Activated B cell treated with CpG ODN at 0.5 μM for 24 hours (primary cell): ENCODE data around the gene USP24. TPM values are rescaled to one million over a fixed set of nuclear protein-coding genes. Genes with fewer than 3 reads are reported as not detected.

ENCODE experiments used
- ATAC-seq: fragments of 200-7000 bp; cut with Tn5 transposase; one replicate; pipeline ENCODE4 v1.10.0; 2021; ENCODE audit warnings: low read depth, mild to moderate bottlenecking, moderate library complexity
- CTCF ChIA-PET: fragments of 350-600 bp; sonication (Branson Sonifier 250); formaldehyde crosslinking; loops from one replicate; lab custom pipeline; 2021; ENCODE audit warnings: antibody characterized with exemption; lab: Charles Lee
- POLR2A ChIA-PET: fragments of 350-600 bp; sonication (Branson Sonifier 250); formaldehyde crosslinking; loops from one replicate; lab custom pipeline; 2021; ENCODE audit warnings: antibody characterized with exemption; lab: Charles Lee
- DNase-seq: peaks from one replicate; pipeline ENCODE4 v3.0.0; 2022
- H3K27ac Mint-ChIP-seq: one replicate; pipeline ENCODE4 v1.8.0; 2020; ENCODE audit warnings: mixed read lengths
- H3K27me3 Mint-ChIP-seq: one replicate; pipeline ENCODE4 v1.8.0; 2021; ENCODE audit warnings: mixed read lengths
- H3K36me3 Mint-ChIP-seq: one replicate; pipeline ENCODE4 v1.8.0; 2021; ENCODE audit warnings: low read depth, mixed read lengths
- H3K4me1 Mint-ChIP-seq: one replicate; pipeline ENCODE4 v1.8.0; 2021; ENCODE audit warnings: mixed read lengths
- H3K4me3 Mint-ChIP-seq: one replicate; pipeline ENCODE4 v1.8.0; 2020; ENCODE audit warnings: mild to moderate bottlenecking, mixed read lengths
- H3K9me3 Mint-ChIP-seq: one replicate; pipeline ENCODE4 v1.8.0; 2020; ENCODE audit warnings: mixed read lengths
- intact Hi-C: fragments of 100-400 bp; cut with micrococcal nuclease; formaldehyde crosslinking; loops from one replicate; pipeline ENCODE4 v1.15.1; 2024
- total RNA-seq: library from RNA; stranded (reverse); gene quantifications from 2 replicates; pipeline ENCODE4 v1.2.3, GENCODE V29; 2022
- TF ChIP-seq, protein P1 (sequence below): fragments of 200-600 bp; IDR thresholded peaks from one replicate; pipeline ENCODE4 v1.8.0; 2022; ENCODE audit warnings: antibody characterized with exemption, mild to moderate bottlenecking

Gene USP24
- total RNA-seq, 1 donor from 2014 or later: 91.4 TPM

DNA sequence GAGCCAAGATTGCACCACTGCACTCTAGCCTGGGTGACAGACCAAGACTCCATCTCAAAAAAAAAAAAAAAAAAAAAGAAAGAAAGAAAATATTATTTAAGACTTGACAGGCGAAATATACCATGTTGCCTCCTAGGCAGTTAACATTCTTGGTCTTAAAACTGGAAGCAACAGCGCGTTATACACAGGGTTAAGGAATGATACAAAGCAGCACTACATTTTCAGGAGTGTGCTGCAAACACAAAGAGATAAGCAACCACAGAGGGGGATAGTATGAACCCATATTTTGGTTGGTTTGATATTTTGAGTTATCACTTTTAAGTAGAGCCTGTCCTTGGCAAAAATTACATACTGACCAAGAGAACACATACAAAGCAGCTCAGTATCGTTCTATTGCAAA lies 25.1 kb downstream of the USP24 start:
- intact Hi-C loops: no loop called here
- POLR2A ChIA-PET: no interaction called here
- no peak overlapping the region for H3K27ac Mint-ChIP-seq
- ATAC-seq (no peak), DNase-seq (no peak)
- peaks cover 2% of the 10 kb centered on the region for H3K9me3 Mint-ChIP-seq
- H3K4me3 Mint-ChIP-seq: no peak overlapping the region
- peaks cover 56% of the 10 kb centered on the region for H3K4me1 Mint-ChIP-seq
- CTCF ChIA-PET: interaction anchor here (2.0 kb wide), 1 partner anchor 88 kb away, joined by 6 read pairs; no protein-coding TSS in a partner anchor
- peaks cover 37% of the 10 kb centered on the region for H3K36me3 Mint-ChIP-seq
- TF ChIP-seq, protein P1, sequence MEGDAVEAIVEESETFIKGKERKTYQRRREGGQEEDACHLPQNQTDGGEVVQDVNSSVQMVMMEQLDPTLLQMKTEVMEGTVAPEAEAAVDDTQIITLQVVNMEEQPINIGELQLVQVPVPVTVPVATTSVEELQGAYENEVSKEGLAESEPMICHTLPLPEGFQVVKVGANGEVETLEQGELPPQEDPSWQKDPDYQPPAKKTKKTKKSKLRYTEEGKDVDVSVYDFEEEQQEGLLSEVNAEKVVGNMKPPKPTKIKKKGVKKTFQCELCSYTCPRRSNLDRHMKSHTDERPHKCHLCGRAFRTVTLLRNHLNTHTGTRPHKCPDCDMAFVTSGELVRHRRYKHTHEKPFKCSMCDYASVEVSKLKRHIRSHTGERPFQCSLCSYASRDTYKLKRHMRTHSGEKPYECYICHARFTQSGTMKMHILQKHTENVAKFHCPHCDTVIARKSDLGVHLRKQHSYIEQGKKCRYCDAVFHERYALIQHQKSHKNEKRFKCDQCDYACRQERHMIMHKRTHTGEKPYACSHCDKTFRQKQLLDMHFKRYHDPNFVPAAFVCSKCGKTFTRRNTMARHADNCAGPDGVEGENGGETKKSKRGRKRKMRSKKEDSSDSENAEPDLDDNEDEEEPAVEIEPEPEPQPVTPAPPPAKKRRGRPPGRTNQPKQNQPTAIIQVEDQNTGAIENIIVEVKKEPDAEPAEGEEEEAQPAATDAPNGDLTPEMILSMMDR: no peak
- H3K27me3 Mint-ChIP-seq: no peaks in the 10 kb centered on the region

DNA sequence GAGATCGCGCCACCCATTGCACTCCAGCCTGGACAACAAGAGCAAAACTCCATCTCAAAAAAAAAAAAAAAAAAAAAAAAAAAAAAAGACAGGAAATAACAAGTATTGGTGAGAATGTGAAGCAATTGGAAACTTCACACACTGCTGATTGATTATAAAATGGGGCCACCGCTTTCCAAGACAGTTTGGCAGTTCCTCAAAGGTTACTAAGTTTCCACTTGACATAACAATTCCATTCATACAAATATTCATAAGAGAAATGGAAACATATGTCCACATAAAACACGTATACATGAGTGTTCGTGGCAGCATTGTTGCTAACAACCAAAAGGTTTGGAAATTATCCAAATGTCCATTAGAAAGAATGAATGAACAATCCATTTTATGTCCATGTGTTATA lies 26.3 kb downstream of the USP24 start:
- ChIA-PET POLR2A (no interaction called here), CTCF (interaction anchor here (2.0 kb wide), 1 partner anchor 89 kb away, joined by 6 read pairs; no protein-coding TSS in a partner anchor)
- H3K4me3 Mint-ChIP-seq: no peak overlapping the region
- ATAC-seq: no peak
- intact Hi-C loops: no loop called here
- no peaks in the 10 kb centered on the region for H3K27me3 Mint-ChIP-seq
- H3K36me3 Mint-ChIP-seq: peaks cover 38% of the 10 kb centered on the region
- no peak for DNase-seq
- TF ChIP-seq, protein P1: no peak
- peaks cover 51% of the 10 kb centered on the region for H3K4me1 Mint-ChIP-seq
- H3K9me3 Mint-ChIP-seq: peaks cover 9% of the 10 kb centered on the region
- no peak overlapping the region for H3K27ac Mint-ChIP-seq

DNA sequence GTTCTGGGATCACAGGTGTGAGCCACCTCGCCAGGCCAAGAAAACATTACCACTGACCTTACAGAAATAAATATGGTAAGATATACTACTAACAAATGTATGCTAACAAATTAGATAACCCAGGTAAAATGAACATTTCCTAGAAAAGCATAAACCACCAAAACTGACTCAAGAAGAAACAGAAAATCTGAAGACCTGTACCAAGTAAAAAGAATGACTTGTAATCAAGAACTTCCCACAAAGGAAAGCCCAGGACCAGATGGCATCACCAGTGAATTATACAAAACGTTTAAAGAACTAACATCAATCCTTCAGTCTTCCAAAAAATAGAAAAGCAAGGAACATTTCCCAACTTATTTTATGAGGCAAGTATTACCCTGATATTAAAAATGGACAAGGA lies 29.3 kb downstream of the USP24 start:
- POLR2A ChIA-PET: no interaction called here
- DNase-seq (no peak), ATAC-seq (no peak)
- CTCF ChIA-PET: no interaction called here
- TF ChIP-seq, protein P1: no peak
- Mint-ChIP-seq H3K9me3 (peaks cover 11% of the 10 kb centered on the region), H3K4me3 (no peak overlapping the region), H3K4me1 (peaks cover 61% of the 10 kb centered on the region), H3K27ac (no peak overlapping the region), H3K36me3 (peaks cover 44% of the 10 kb centered on the region), H3K27me3 (no peaks in the 10 kb centered on the region)
- intact Hi-C loops: no loop called here

DNA sequence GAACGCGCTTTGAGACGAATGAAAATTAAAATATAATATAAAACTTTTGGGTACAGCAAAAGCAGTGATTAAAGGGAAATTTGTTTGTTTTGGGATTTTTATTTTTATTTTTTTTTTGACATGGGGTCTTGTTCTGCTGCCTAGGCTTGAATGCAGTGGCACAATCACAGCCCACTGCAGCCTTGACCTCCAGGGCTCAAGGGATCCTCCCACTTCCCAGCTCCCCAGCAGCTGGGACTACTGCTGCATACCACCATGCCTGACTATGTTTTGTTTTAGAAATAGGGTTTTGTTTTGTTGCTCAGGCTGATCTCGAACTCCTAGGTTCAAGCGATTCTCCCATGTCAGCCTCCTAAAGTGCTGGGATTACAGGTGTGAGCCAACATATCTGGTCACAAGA lies 30.3 kb downstream of the USP24 start:
- H3K9me3 Mint-ChIP-seq: peaks cover 11% of the 10 kb centered on the region
- CTCF ChIA-PET: no interaction called here
- no peaks in the 10 kb centered on the region for H3K27me3 Mint-ChIP-seq
- no peak for ATAC-seq
- peaks cover 67% of the 10 kb centered on the region for H3K4me1 Mint-ChIP-seq
- TF ChIP-seq, protein P1: no peak
- no peak overlapping the region for H3K4me3 Mint-ChIP-seq
- DNase-seq: no peak
- intact Hi-C loops: no loop called here
- H3K36me3 Mint-ChIP-seq: peaks cover 48% of the 10 kb centered on the region
- no peak overlapping the region for H3K27ac Mint-ChIP-seq
- POLR2A ChIA-PET: no interaction called here

DNA sequence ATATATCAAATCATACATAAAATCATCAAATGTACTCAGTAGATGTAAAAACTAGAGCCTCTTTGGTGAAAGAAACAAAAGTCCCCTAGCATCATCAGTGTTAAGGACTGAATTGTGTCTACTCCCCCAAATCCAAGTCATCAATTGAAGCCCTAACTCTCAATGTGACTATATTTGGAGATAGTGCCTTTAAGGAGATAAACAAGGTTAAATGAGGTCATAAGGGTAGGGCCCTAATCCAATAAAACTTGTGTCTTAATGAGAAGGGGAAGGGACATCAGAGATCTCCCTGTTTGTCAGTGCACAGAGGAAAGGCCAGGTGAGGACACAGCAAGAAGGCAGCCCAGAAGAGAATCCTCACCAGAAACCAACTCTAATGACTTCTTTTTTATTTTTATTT lies 33.5 kb downstream of the USP24 start:
- no peak overlapping the region for H3K27ac Mint-ChIP-seq
- H3K4me1 Mint-ChIP-seq: peaks cover 55% of the 10 kb centered on the region
- no peak for DNase-seq
- intact Hi-C loops: no loop called here
- CTCF ChIA-PET: no interaction called here
- no peak overlapping the region for H3K4me3 Mint-ChIP-seq
- H3K27me3 Mint-ChIP-seq: no peaks in the 10 kb centered on the region
- TF ChIP-seq, protein P1: no peak
- POLR2A ChIA-PET: no interaction called here
- peaks cover 11% of the 10 kb centered on the region for H3K9me3 Mint-ChIP-seq
- peaks cover 58% of the 10 kb centered on the region for H3K36me3 Mint-ChIP-seq
- no peak for ATAC-seq
